ENCODE results near the gene PNPLA3.

GRCh38 chr22:43924877-43925276 is 1.3 kb downstream of the PNPLA3 start:
- no peak for TF ChIP-seq CTCF (IDR thresholded peaks at IDR 0.05)
- TF ChIP-seq POLR2AphosphoS5 (IDR thresholded peaks at IDR 0.05): no peak
